Loucy (cell line): Measurements from ENCODE around the gene SLC16A9.

Experiments used
- H2AFZ ChIP-seq: fragments of 200-600 bp; sonication (generic); 2 replicates; pipeline ENCODE4 v1.6.0; 2016; ENCODE audit warnings: antibody characterized with exemption, mild to moderate bottlenecking, low read length, moderate library complexity
- H3F3A ChIP-seq: fragments of 200-600 bp; 2 replicates; pipeline ENCODE4 v1.6.0; 2016; ENCODE audit warnings: antibody characterized with exemption, low read depth, mild to moderate bottlenecking
- H3K27me3 ChIP-seq: fragments of 200-600 bp; sonication (generic); 2 replicates; pipeline ENCODE4 v1.6.1; 2014; ENCODE audit warnings: low read length, mild to moderate bottlenecking; ENCODE audit not compliant: insufficient read depth, poor library complexity, severe bottlenecking
- H3K36me3 ChIP-seq: fragments of 200-600 bp; sonication (generic); 2 replicates; pipeline ENCODE4 v1.6.1; 2016; ENCODE audit warnings: low read length; ENCODE audit not compliant: insufficient read depth
- H3K4me1 ChIP-seq: fragments of 200-600 bp; sonication (generic); 2 replicates; pipeline ENCODE4 v1.5.1; 2014; ENCODE audit warnings: low read length, mild to moderate bottlenecking; ENCODE audit not compliant: insufficient read depth, poor library complexity, severe bottlenecking
- H3K4me2 ChIP-seq: fragments of 200-600 bp; sonication (generic); 2 replicates; pipeline ENCODE4 v1.6.0; 2014; ENCODE audit warnings: antibody characterized with exemption, low read length, low read depth, mild to moderate bottlenecking; ENCODE audit not compliant: poor library complexity, severe bottlenecking
- H3K4me3 ChIP-seq: fragments of 200-600 bp; sonication (generic); 2 replicates; pipeline ENCODE4 v1.5.1; 2014; ENCODE audit warnings: low read length, mild to moderate bottlenecking, mixed read lengths; ENCODE audit not compliant: poor library complexity, severe bottlenecking
- H3K79me2 ChIP-seq: fragments of 200-600 bp; sonication (generic); 2 replicates; pipeline ENCODE4 v1.6.1; 2014; ENCODE audit warnings: low read length; ENCODE audit not compliant: insufficient read depth
- H3K9ac ChIP-seq: fragments of 200-600 bp; sonication (generic); 2 replicates; pipeline ENCODE4 v1.6.0; 2014; ENCODE audit warnings: mild to moderate bottlenecking, low read depth, low read length, moderate library complexity; ENCODE audit not compliant: poor library complexity, severe bottlenecking
- H3K9me2 ChIP-seq: fragments of 200-600 bp; sonication (generic); replicated peaks from 2 replicates; pipeline ENCODE4 v1.6.1; 2016; ENCODE audit warnings: low read depth, low read length, mixed read lengths
- H3K9me3 ChIP-seq: fragments of 200-600 bp; sonication (generic); 2 replicates; pipeline ENCODE4 v1.6.1; 2014; ENCODE audit warnings: mild to moderate bottlenecking, antibody characterized with exemption, low read length, low read depth; ENCODE audit not compliant: insufficient read depth
- H4K20me1 ChIP-seq: fragments of 200-600 bp; sonication (generic); 2 replicates; pipeline ENCODE4 v1.6.0; 2014; ENCODE audit warnings: antibody characterized with exemption, low read length, mild to moderate bottlenecking; ENCODE audit not compliant: insufficient read depth, poor library complexity, severe bottlenecking
- EZH2phosphoT487 ChIP-seq: fragments of 200-600 bp; IDR thresholded peaks from 2 replicates; pipeline ENCODE4 v1.6.1; 2018; ENCODE audit warnings: antibody characterized with exemption, mild to moderate bottlenecking, moderate library complexity, borderline replicate concordance
- TF ChIP-seq, protein P1 (sequence below): fragments of 200-600 bp; sonication (generic); conservative IDR thresholded peaks from 2 replicates; pipeline ENCODE4 v1.5.1; 2014; ENCODE audit warnings: mild to moderate bottlenecking, antibody characterized with exemption, low read length

The SLC16A9 gene

DNA sequence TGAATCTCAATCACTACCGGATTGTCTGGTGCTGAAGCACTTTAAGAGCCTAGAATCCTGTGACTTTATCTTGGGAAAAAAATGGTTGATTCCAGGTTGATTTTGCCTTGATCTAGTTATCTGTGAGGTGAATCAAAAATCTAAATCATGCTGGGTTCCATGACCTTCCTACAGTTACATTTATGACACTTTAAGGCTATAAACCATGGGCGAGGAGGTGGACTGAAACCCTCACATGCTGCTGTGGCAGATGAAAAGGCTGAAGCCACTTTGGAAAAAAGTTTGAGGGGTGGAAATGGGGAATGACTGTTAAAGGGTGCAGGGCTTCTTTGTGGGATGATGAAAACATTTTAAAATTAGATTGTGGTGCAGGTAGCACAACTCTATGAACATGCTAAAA is 17.5 kb downstream of the SLC16A9 start:
- H3K9ac ChIP-seq = no peak overlapping the region
- TF ChIP-seq, protein P1, sequence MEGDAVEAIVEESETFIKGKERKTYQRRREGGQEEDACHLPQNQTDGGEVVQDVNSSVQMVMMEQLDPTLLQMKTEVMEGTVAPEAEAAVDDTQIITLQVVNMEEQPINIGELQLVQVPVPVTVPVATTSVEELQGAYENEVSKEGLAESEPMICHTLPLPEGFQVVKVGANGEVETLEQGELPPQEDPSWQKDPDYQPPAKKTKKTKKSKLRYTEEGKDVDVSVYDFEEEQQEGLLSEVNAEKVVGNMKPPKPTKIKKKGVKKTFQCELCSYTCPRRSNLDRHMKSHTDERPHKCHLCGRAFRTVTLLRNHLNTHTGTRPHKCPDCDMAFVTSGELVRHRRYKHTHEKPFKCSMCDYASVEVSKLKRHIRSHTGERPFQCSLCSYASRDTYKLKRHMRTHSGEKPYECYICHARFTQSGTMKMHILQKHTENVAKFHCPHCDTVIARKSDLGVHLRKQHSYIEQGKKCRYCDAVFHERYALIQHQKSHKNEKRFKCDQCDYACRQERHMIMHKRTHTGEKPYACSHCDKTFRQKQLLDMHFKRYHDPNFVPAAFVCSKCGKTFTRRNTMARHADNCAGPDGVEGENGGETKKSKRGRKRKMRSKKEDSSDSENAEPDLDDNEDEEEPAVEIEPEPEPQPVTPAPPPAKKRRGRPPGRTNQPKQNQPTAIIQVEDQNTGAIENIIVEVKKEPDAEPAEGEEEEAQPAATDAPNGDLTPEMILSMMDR = no peak
- no peak for TF ChIP-seq EZH2phosphoT487

DNA sequence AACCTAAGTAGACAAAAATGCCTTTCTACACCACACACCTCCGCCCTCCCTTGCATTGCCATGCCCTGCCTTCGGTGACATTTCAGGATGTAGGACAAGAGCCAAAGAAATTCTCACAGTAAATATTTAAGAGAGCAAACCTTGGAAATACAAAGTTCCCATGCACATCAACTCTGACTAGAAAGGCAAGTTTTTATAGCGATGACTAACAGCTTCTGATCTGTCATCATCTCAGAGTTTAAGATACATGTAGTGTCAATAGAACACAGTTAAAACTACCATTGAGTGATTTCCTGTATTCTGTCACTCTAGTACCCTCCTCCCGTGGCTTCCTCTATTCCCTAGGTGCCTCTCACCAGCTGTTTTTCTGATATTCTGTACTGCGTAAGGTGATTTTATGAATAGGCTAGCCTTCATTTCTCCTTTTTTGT is 20.7 kb downstream of the SLC16A9 start:
- no peaks in the 10 kb centered on the region for H3K9me3 ChIP-seq
- TF ChIP-seq, protein P1 = no peak
- no peak for TF ChIP-seq EZH2phosphoT487
- no peak overlapping the region for H3K4me2 ChIP-seq

More for the DNA sequence above, 17.5 kb downstream of the SLC16A9 start:
- peaks cover 3% of the 10 kb centered on the region for H3K4me1 ChIP-seq
- no peaks in the 10 kb centered on the region for H4K20me1 ChIP-seq
- no peak overlapping the region for H3K4me3 ChIP-seq
- no peaks in the 10 kb centered on the region for H3K36me3 ChIP-seq
- H3K4me2 ChIP-seq = no peak overlapping the region
- H3K9me3 ChIP-seq = no peaks in the 10 kb centered on the region
- no peak overlapping the region for H2AFZ ChIP-seq
- H3K79me2 ChIP-seq = no peaks in the 10 kb centered on the region
- no peaks in the 10 kb centered on the region for H3F3A ChIP-seq
- H3K9me2 ChIP-seq = no peaks in the 10 kb centered on the region
- H3K27me3 ChIP-seq = no peaks in the 10 kb centered on the region

DNA sequence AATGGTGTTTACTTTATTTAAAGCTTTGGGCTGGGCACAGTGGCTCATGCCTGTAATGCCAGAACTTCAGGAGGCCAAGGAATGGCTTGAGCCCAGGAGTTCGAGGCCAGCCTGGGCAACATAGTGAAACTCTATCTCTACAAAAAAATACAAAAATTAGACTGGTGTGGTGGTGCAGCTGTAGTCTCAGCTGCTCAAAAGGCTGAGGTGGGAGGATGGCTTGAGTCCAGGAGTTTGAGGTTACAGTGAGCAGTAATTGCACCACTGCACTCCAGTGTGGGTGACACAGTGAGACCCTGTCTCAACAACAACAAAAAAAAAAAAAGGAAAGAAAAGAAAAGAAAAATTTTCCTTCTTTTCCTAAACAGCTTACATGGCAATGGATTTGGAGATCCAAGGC is 22.0 kb downstream of the SLC16A9 start:
- H3K36me3 ChIP-seq = no peaks in the 10 kb centered on the region
- H4K20me1 ChIP-seq = no peaks in the 10 kb centered on the region
- no peaks in the 10 kb centered on the region for H3K79me2 ChIP-seq
- H3F3A ChIP-seq = no peaks in the 10 kb centered on the region
- H3K4me1 ChIP-seq = peaks cover 11% of the 10 kb centered on the region
- H3K27me3 ChIP-seq = no peaks in the 10 kb centered on the region
- no peak overlapping the region for H3K4me2 ChIP-seq
- no peak for TF ChIP-seq EZH2phosphoT487
- TF ChIP-seq, protein P1 = no peak
- no peak overlapping the region for H3K4me3 ChIP-seq
- no peak overlapping the region for H3K9ac ChIP-seq
- H2AFZ ChIP-seq = no peak overlapping the region
- no peaks in the 10 kb centered on the region for H3K9me2 ChIP-seq
- no peaks in the 10 kb centered on the region for H3K9me3 ChIP-seq

More for the DNA sequence above, 20.7 kb downstream of the SLC16A9 start:
- H3K9ac ChIP-seq = no peak overlapping the region
- H3K27me3 ChIP-seq = no peaks in the 10 kb centered on the region
- H4K20me1 ChIP-seq = no peaks in the 10 kb centered on the region
- H3K79me2 ChIP-seq = no peaks in the 10 kb centered on the region
- no peaks in the 10 kb centered on the region for H3F3A ChIP-seq
- H3K36me3 ChIP-seq = no peaks in the 10 kb centered on the region
- H3K9me2 ChIP-seq = no peaks in the 10 kb centered on the region
- H3K4me3 ChIP-seq = no peak overlapping the region
- no peak overlapping the region for H2AFZ ChIP-seq
- H3K4me1 ChIP-seq = peaks cover 3% of the 10 kb centered on the region
